GM12878 (cell line): ENCODE data around the gene SUSD1. TPM values are rescaled to one million over a fixed set of nuclear protein-coding genes. Genes with fewer than 3 reads are reported as not detected.

Source experiments
- ATAC-seq: fragments of 200-7000 bp; cut with Tn5 transposase; 3 replicates; pipeline ENCODE4 v1.9.1; 2020; ENCODE audit warnings: mild to moderate bottlenecking, moderate library complexity
- BruUV-seq: library from RNA; stranded (reverse); fragments of 400-500 nt; replicated peaks from 2 replicates; lab custom pipeline; 2021; lab: Mats Ljungman, UMichigan
- CTCF ChIA-PET: fragments of 300-600 bp; sonication (Branson Sonifier 250); formaldehyde crosslinking; extraction: SDS; loops from one replicate; lab custom pipeline; 2021; ENCODE audit warnings: inconsistent platforms; lab: Yijun Ruan, JAX
- POLR2A ChIA-PET: fragments of 350-600 bp; formaldehyde crosslinking; extraction: SDS; loops from one replicate; lab custom pipeline; 2021; ENCODE audit warnings: inconsistent platforms; lab: Charles Lee
- RAD21 ChIA-PET: fragments of 300-600 bp; sonication (Branson Sonifier 250); formaldehyde crosslinking; loops from one replicate; lab custom pipeline; 2023; ENCODE audit warnings: antibody characterized with exemption; ENCODE audit not compliant: unreplicated experiment; lab: Charles Lee
- SMC1A ChIA-PET: fragments of 300-600 bp; sonication (Branson Sonifier 250); formaldehyde crosslinking; loops from one replicate; lab custom pipeline; 2023; ENCODE audit not compliant: unreplicated experiment, uncharacterized antibody; lab: Charles Lee
- DNase-seq: peaks from one replicate; pipeline ENCODE4 v3.0.0-alpha.2; 2011; ENCODE audit warnings: low read depth, low spot score
- FAIRE-seq: peaks from 3 replicates; lab custom pipeline; 2011; peaks lifted over from hg19 to GRCh38; lab: Jason Lieb, UNC
- H2AFZ ChIP-seq: 2 replicates; pipeline ENCODE4 v1.6.0; 2011; ENCODE audit warnings: low read depth, low read length, control low read depth; ENCODE audit not compliant: control insufficient read depth
- H3K27ac ChIP-seq: 2 replicates; pipeline ENCODE4 v1.5.1; 2011; ENCODE audit warnings: control low read depth; ENCODE audit not compliant: control insufficient read depth, insufficient read depth
- H3K27me3 ChIP-seq, 2 experiments: replicated peaks in 1 of 2; 2 replicates each; pipeline versions ENCODE4 v1.6.0 to v1.6.1; 2011; ENCODE audit warnings: low read length in 1 of 2; ENCODE audit not compliant: control insufficient read depth in 2 of 2, insufficient read depth in 2 of 2
- H3K36me3 ChIP-seq, 2 experiments: 2 replicates each; pipeline ENCODE4 v1.5.1; 2011; ENCODE audit warnings: low read length in 1 of 2; ENCODE audit not compliant: control insufficient read depth in 2 of 2, insufficient read depth in 2 of 2
- H3K4me1 ChIP-seq: 2 replicates; pipeline ENCODE4 v1.6.1; 2011; ENCODE audit warnings: mild to moderate bottlenecking, low read length, moderate library complexity, mixed read lengths; ENCODE audit not compliant: control insufficient read depth, insufficient read depth
- H3K4me2 ChIP-seq: 2 replicates; pipeline ENCODE4 v1.6.0; 2011; ENCODE audit warnings: control low read depth; ENCODE audit not compliant: control insufficient read depth, insufficient read depth
- H3K4me3 ChIP-seq: fragments of 200-600 bp; sonication (generic); 2 replicates; pipeline ENCODE4 v1.5.1; 2016
- H3K79me2 ChIP-seq: 2 replicates; pipeline ENCODE4 v1.6.0; 2011; ENCODE audit warnings: low read length; ENCODE audit not compliant: control insufficient read depth, insufficient read depth
- H3K9ac ChIP-seq: 2 replicates; pipeline ENCODE4 v1.8.0; 2011; ENCODE audit warnings: low read length, control low read depth, mixed read lengths; ENCODE audit not compliant: control insufficient read depth, insufficient read depth
- H3K9me3 ChIP-seq: replicated peaks from 3 replicates; pipeline ENCODE4 v1.5.1; 2011; ENCODE audit warnings: mild to moderate bottlenecking, low read length; ENCODE audit not compliant: control insufficient read depth, insufficient read depth
- H4K20me1 ChIP-seq: 2 replicates; pipeline ENCODE4 v1.6.0; 2011; ENCODE audit not compliant: control insufficient read depth, insufficient read depth
- CEBPB ChIP-seq, 2 experiments: fragments of 150-350 bp in 1 of 2; IDR thresholded peaks; 2 replicates each; pipeline ENCODE4 v1.6.1; 2012 to 2014; ENCODE audit warnings: low read depth in 2 of 2, low read length in 2 of 2, borderline replicate concordance in 1 of 2, inconsistent platforms in 1 of 2
- FOXM1 ChIP-seq: IDR thresholded peaks from 2 replicates; pipeline ENCODE4 v1.6.1; 2012; ENCODE audit warnings: low read depth, mild to moderate bottlenecking, inconsistent platforms, low read length, moderate library complexity
- GABPA ChIP-seq: IDR thresholded peaks from 2 replicates; pipeline ENCODE4 v1.6.1; 2014; ENCODE audit warnings: antibody characterized with exemption, low read depth, mild to moderate bottlenecking, inconsistent platforms
- NR2C1 ChIP-seq: fragments of 450-650 bp; IDR thresholded peaks from 2 replicates; pipeline ENCODE4 v1.6.1; 2017; ENCODE audit warnings: antibody characterized with exemption, mild to moderate bottlenecking, moderate library complexity
- RELA ChIP-seq: fragments of 450-650 bp; IDR thresholded peaks from 2 replicates; pipeline ENCODE4 v1.8.0; 2014; ENCODE audit warnings: borderline replicate concordance; ENCODE audit not compliant: partially characterized antibody
- ZBTB33 ChIP-seq: fragments of 450-650 bp; IDR thresholded peaks from 2 replicates; pipeline ENCODE4 v1.6.1; 2017; ENCODE audit warnings: mild to moderate bottlenecking
- ZNF207 ChIP-seq: fragments of 450-650 bp; IDR thresholded peaks from 2 replicates; pipeline ENCODE4 v1.6.1; 2014; ENCODE audit warnings: antibody characterized with exemption, mild to moderate bottlenecking, borderline replicate concordance
- WGBS: methylation state at CpG from one replicate; pipeline ENCODE4 v1.1.6; 2016; ENCODE audit warnings: low lambda C conversion rate; ENCODE audit not compliant: insufficient replicate concordance, insufficient coverage; ENCODE audit errors: missing lambda C conversion rate; 5-methylcytosine and 5-hydroxymethylcytosine counted together
- in situ Hi-C: fragments of 300-500 bp; cut with MboI; formaldehyde crosslinking; loops from 9 replicates; pipeline ENCODE4 v1.14.3; 2018; ENCODE audit warnings: mixed read lengths
- intact Hi-C: fragments of 100-400 bp; cut with micrococcal nuclease; formaldehyde crosslinking; loops from one replicate; pipeline ENCODE4 v1.14.2; 2022; ENCODE audit not compliant: unreplicated experiment
- polyA plus RNA-seq, 11 experiments: library from polyadenylated mRNA; depleted of rRNA in 4 of 11; unstranded in 6 of 11; stranded (reverse) in 5 of 11; fragments of >200 nt; fragmentation: Nextera tagmentation in 4 of 11; fragmentation: Illumina TruSeq in 1 of 11; extraction: Ambion mirVana in 4 of 11; extraction: Trizol in 1 of 11; gene quantifications; 1 replicate in 1 of 11; 2 replicates in 10 of 11; pipeline versions ENCODE4 v1.2.1 to v1.2.3, GENCODE V29; 2011 to 2016; ENCODE audit warnings: inconsistent platforms in 2 of 11, missing spikeins in 2 of 11, low read depth in 1 of 11
- total RNA-seq, 4 experiments: library from RNA; depleted of rRNA in 3 of 4; stranded (reverse); fragments of >200 nt in 3 of 4; fragmentation: Illumina TruSeq in 1 of 4; extraction: Trizol in 1 of 4; gene quantifications; 2 replicates each; pipeline versions ENCODE4 v1.2.1 to v1.2.3, GENCODE V29; 2013 to 2021
- TF ChIP-seq, protein P1 (sequence below): IDR thresholded peaks from 2 replicates; pipeline ENCODE4 v1.6.1; 2011; ENCODE audit warnings: low read depth, low read length, improper control_type of control experiment, borderline replicate concordance
- TF ChIP-seq, protein P2 (sequence below): fragments of 450-650 bp; formaldehyde crosslinking; IDR thresholded peaks from 2 replicates; pipeline ENCODE4 v1.4.0; 2022; ENCODE audit warnings: mild to moderate bottlenecking, moderate library complexity

The SUSD1 gene
- total and polyA plus RNA-seq, 10 of the 15 experiments (the other 5 are each of a cell fraction or from before 2014, with no cell fraction given): 6.7 to 20.8 (median 13.2) TPM

DNA sequence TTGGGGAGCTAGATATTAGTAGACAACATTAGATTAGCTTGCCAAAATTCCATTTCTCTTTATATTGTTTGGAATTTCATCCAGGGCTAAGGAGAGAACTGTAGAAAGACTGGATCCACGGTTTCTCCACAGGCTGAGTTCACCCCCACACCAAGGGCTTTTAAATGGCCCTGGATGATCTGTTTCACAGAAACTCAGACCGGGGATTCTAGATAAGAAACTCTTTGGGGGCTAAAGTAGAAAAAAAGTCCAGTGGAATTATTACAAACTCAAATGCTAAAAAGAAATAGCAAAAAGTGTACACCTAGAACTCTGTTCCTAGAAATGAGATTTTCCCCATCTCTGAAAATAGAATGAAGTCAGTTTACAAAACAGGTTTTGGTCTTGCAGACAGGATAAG is 80.9 kb downstream of the SUSD1 start:
- Histone ChIP-seq H3K9me3 (no peaks in the 10 kb centered on the region), H3K9ac (no peak overlapping the region), H3K27me3 (no peaks in the 10 kb centered on the region), H3K4me2 (no peak overlapping the region), H4K20me1 (no peaks in the 10 kb centered on the region), H2AFZ (no peak overlapping the region), H3K4me3 (no peak overlapping the region), H3K27ac (no peak overlapping the region), H3K4me1 (peaks cover 5% of the 10 kb centered on the region; the same call in 1 of the 2 replicates), H3K79me2 (no peaks in the 10 kb centered on the region), H3K36me3 (no peaks in the 10 kb centered on the region)
- SMC1A ChIA-PET: interaction anchor here (0.6 to 6.8 kb wide), 21 partner anchors 9 to 373 kb away, joined by 3 to 86 read pairs (median 4); partner anchors contain the start of gene PTBP3
- CTCF ChIA-PET: interaction anchor here (0.6 to 8.2 kb wide), 18 partner anchors 8 to 847 kb away, joined by 3 to 135 read pairs (median 4); partner anchors contain the start of gene PTBP3
- POLR2A ChIA-PET: interaction anchor here (0.6 to 1.6 kb wide), 3 partner anchors 10 to 286 kb away, joined by 3 to 7 read pairs (median 5); partner anchors contain the start of gene HSDL2
- FAIRE-seq (no peak), ATAC-seq (no peak), DNase-seq (no peak)
- TF ChIP-seq, protein P1, sequence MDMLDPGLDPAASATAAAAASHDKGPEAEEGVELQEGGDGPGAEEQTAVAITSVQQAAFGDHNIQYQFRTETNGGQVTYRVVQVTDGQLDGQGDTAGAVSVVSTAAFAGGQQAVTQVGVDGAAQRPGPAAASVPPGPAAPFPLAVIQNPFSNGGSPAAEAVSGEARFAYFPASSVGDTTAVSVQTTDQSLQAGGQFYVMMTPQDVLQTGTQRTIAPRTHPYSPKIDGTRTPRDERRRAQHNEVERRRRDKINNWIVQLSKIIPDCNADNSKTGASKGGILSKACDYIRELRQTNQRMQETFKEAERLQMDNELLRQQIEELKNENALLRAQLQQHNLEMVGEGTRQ: no peak
- TF ChIP-seq CEBPB (IDR thresholded peaks at IDR 0.05; ENCODE audit: borderline replicate concordance in 1 of 2, low read depth in 2 of 2, low read length in 2 of 2) (no peak), FOXM1 (no peak), NR2C1 (no peak), GABPA (no peak), RELA (no peak), ZBTB33 (no peak), ZNF207 (no peak)
- TF ChIP-seq, protein P2, sequence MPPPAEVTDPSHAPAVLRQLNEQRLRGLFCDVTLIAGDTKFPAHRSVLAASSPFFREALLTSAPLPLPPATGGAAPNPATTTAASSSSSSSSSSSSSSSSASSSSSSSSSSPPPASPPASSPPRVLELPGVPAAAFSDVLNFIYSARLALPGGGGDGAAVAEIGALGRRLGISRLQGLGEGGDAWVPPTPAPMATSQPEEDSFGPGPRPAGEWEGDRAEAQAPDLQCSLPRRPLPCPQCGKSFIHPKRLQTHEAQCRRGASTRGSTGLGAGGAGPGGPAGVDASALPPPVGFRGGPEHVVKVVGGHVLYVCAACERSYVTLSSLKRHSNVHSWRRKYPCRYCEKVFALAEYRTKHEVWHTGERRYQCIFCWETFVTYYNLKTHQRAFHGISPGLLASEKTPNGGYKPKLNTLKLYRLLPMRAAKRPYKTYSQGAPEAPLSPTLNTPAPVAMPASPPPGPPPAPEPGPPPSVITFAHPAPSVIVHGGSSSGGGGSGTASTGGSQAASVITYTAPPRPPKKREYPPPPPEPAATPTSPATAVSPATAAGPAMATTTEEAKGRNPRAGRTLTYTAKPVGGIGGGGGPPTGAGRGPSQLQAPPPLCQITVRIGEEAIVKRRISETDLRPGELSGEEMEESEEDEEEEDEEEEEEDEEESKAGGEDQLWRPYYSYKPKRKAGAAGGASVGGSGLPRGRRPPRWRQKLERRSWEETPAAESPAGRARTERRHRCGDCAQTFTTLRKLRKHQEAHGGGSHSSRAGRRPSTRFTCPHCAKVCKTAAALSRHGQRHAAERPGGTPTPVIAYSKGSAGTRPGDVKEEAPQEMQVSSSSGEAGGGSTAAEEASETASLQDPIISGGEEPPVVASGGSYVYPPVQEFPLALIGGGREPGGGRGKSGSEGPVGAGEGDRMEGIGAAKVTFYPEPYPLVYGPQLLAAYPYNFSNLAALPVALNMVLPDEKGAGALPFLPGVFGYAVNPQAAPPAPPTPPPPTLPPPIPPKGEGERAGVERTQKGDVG: no peak
- in situ Hi-C loops: loop anchor here (10.0 kb wide), 1 partner anchor 721 kb away; no protein-coding TSS in a partner anchor
- intact Hi-C loops: loop anchor here (10.0 kb wide), 2 partner anchors 351 to 621 kb away; partner anchors contain the start of gene INIP
- RAD21 ChIA-PET: interaction anchor here (0.5 to 2.0 kb wide), 12 partner anchors 10 to 623 kb away, joined by 3 to 9 read pairs (median 4); partner anchors contain the start of gene PTBP3
- 50% methylated on average over 2 of the region's 2 CpGs for WGBS
- BruUV-seq: no TSS peak
